OCI-LY1 (cell line): Measurements from ENCODE around the gene ADGRG4.

Source experiments
- H2AFZ ChIP-seq: fragments of 200-600 bp; sonication (generic), shearing (Covaris generic); 2 replicates; pipeline ENCODE4 v1.6.0; 2014; ENCODE audit warnings: antibody characterized with exemption, mild to moderate bottlenecking, low read length
- H3F3A ChIP-seq: fragments of 200-600 bp; sonication (generic), shearing (Covaris generic); 2 replicates; pipeline ENCODE4 v1.6.0; 2014; ENCODE audit warnings: mild to moderate bottlenecking, antibody characterized with exemption, low read length, moderate library complexity; ENCODE audit not compliant: insufficient read depth
- H3K27ac ChIP-seq: fragments of 200-600 bp; sonication (generic); 2 replicates; pipeline ENCODE4 v1.5.1; 2014; ENCODE audit warnings: low read length, mixed run types, mild to moderate bottlenecking, low read depth; ENCODE audit not compliant: poor library complexity, severe bottlenecking
- H3K27me3 ChIP-seq: fragments of 200-600 bp; sonication (generic); 2 replicates; pipeline ENCODE4 v1.6.0; 2014; ENCODE audit warnings: antibody characterized with exemption, mild to moderate bottlenecking, low read length, moderate library complexity; ENCODE audit not compliant: insufficient read depth
- H3K36me3 ChIP-seq: fragments of 200-600 bp; sonication (generic); 2 replicates; pipeline ENCODE4 v1.6.1; 2014; ENCODE audit warnings: mild to moderate bottlenecking, antibody characterized with exemption, low read length, moderate library complexity, mixed read lengths; ENCODE audit not compliant: insufficient read depth
- H3K4me1 ChIP-seq: fragments of 200-600 bp; sonication (generic); 2 replicates; pipeline ENCODE4 v1.5.1; 2014; ENCODE audit warnings: mild to moderate bottlenecking, low read length, moderate library complexity; ENCODE audit not compliant: insufficient read depth, severe bottlenecking
- H3K4me2 ChIP-seq: fragments of 200-600 bp; sonication (generic), shearing (Covaris generic); 2 replicates; pipeline ENCODE4 v1.6.1; 2014; ENCODE audit warnings: low read length
- H3K4me3 ChIP-seq: fragments of 200-600 bp; sonication (generic); 2 replicates; pipeline ENCODE4 v1.5.1; 2014; ENCODE audit warnings: low read length, low read depth, mild to moderate bottlenecking, mixed read lengths; ENCODE audit not compliant: poor library complexity, severe bottlenecking
- H3K79me2 ChIP-seq: fragments of 200-600 bp; shearing (Covaris generic); 2 replicates; pipeline ENCODE4 v1.6.1; 2016; ENCODE audit warnings: mixed run types, low read length, mixed read lengths; ENCODE audit not compliant: insufficient read depth
- H3K9ac ChIP-seq: fragments of 200-600 bp; sonication (generic), shearing (Covaris generic); 2 replicates; pipeline ENCODE4 v1.6.1; 2014; ENCODE audit warnings: mild to moderate bottlenecking, low read length, mixed read lengths
- H3K9me2 ChIP-seq: fragments of 200-600 bp; sonication (generic), shearing (Covaris generic); 2 replicates; pipeline ENCODE4 v1.6.1; 2014; ENCODE audit warnings: low read depth, mild to moderate bottlenecking, low read length, mixed read lengths
- H3K9me3 ChIP-seq: fragments of 200-600 bp; shearing (Covaris generic); 2 replicates; pipeline ENCODE4 v1.6.1; 2014; ENCODE audit warnings: low read length, mixed read lengths
- H4K20me1 ChIP-seq: fragments of 200-600 bp; sonication (generic), shearing (Covaris generic); 2 replicates; pipeline ENCODE4 v1.6.0; 2016; ENCODE audit warnings: mild to moderate bottlenecking, low read length; ENCODE audit not compliant: insufficient read depth
- EZH2 ChIP-seq: fragments of 200-600 bp; sonication (generic), shearing (Covaris generic); IDR thresholded peaks from 2 replicates; pipeline ENCODE4 v1.8.0; 2017; ENCODE audit warnings: borderline replicate concordance, mixed run types, mild to moderate bottlenecking, antibody characterized with exemption, low read length, moderate library complexity, mixed read lengths
- TF ChIP-seq, protein P1 (sequence below): fragments of 200-600 bp; sonication (generic), shearing (Covaris generic); IDR thresholded peaks from 2 replicates; pipeline ENCODE4 v1.5.1; 2017; ENCODE audit warnings: mild to moderate bottlenecking, antibody characterized with exemption, low read length, moderate library complexity, mixed read lengths

Gene ADGRG4

DNA sequence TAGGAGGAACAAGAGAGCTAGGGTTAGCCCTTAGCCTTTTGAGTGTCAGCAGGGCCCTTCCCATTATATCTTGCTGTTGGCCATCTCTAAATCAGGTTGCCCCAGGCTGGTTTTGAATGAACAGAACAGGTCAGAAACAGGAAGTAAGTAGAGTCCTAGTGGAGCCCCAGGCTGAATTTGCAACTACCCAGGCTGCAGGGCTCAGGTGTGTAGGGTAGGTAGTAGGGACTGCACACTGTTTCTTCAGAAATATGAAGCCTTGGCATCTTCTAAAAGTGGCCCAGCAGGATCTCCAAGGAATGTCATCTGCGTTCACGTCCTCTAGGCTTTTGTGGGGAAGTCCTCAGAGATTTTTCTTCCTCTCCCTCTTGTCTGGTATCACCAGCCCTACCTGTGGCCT lies 90.2 kb downstream of the ADGRG4 start:
- Histone ChIP-seq H3K27ac (no peak overlapping the region), H3K4me3 (no peak overlapping the region), H3K36me3 (no peaks in the 10 kb centered on the region), H4K20me1 (no peaks in the 10 kb centered on the region), H3K9me3 (no peaks in the 10 kb centered on the region), H2AFZ (no peak overlapping the region), H3K9me2 (no peaks in the 10 kb centered on the region), H3K4me2 (no peak overlapping the region), H3K27me3 (no peaks in the 10 kb centered on the region), H3K9ac (no peak overlapping the region), H3K4me1 (no peaks in the 10 kb centered on the region), H3F3A (no peaks in the 10 kb centered on the region), H3K79me2 (no peaks in the 10 kb centered on the region)
- TF ChIP-seq EZH2 = no peak
- TF ChIP-seq, protein P1, sequence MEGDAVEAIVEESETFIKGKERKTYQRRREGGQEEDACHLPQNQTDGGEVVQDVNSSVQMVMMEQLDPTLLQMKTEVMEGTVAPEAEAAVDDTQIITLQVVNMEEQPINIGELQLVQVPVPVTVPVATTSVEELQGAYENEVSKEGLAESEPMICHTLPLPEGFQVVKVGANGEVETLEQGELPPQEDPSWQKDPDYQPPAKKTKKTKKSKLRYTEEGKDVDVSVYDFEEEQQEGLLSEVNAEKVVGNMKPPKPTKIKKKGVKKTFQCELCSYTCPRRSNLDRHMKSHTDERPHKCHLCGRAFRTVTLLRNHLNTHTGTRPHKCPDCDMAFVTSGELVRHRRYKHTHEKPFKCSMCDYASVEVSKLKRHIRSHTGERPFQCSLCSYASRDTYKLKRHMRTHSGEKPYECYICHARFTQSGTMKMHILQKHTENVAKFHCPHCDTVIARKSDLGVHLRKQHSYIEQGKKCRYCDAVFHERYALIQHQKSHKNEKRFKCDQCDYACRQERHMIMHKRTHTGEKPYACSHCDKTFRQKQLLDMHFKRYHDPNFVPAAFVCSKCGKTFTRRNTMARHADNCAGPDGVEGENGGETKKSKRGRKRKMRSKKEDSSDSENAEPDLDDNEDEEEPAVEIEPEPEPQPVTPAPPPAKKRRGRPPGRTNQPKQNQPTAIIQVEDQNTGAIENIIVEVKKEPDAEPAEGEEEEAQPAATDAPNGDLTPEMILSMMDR = no peak

DNA sequence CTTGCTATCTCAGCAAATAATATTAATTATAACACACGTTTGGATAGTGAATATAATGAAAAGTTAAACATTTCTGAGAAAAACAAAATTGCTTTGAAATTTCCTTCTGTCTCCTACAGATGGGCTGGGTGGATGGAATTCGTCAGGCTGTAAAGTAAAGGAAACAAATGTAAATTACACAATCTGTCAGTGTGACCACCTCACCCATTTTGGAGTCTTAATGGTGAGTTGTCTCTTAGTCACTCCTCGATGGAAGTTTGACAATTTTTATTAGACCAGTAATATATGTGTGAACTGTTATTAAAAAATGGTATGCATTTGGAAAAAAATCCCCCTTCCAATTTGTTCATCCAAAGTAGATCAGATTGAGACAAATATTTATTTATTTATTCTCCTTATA lies 94.5 kb downstream of the ADGRG4 start:
- H3K4me2 ChIP-seq = no peak overlapping the region
- no peak overlapping the region for H3K27ac ChIP-seq
- no peaks in the 10 kb centered on the region for H3K9me3 ChIP-seq
- H2AFZ ChIP-seq = no peak overlapping the region
- H3F3A ChIP-seq = no peaks in the 10 kb centered on the region
- H3K4me1 ChIP-seq = no peaks in the 10 kb centered on the region
- H3K4me3 ChIP-seq = no peak overlapping the region
- H3K79me2 ChIP-seq = no peaks in the 10 kb centered on the region
- no peaks in the 10 kb centered on the region for H3K27me3 ChIP-seq
- H4K20me1 ChIP-seq = no peaks in the 10 kb centered on the region
- no peaks in the 10 kb centered on the region for H3K36me3 ChIP-seq
- TF ChIP-seq, protein P1 = no peak
- no peak for TF ChIP-seq EZH2
- H3K9ac ChIP-seq = no peak overlapping the region
- H3K9me2 ChIP-seq = no peaks in the 10 kb centered on the region

DNA sequence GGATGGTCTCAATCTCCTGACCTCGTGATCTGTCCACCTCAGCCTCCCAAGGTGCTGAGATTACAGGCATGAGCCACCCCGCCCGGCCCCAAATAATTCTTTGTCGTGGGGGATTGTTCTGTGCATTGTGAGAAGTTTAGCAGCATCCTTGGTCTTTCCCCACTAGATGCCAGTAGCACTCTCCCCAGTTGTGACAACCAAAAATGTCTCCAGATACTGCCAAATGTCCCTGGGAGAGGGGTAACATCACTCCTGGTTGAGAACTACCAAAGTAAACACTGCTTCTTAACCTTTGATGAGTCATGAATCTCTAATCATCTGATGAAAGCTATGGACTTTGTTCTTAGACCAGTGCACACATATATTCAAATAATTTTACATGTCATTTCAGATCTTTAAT lies 96.2 kb downstream of the ADGRG4 start:
- Histone ChIP-seq H3K9me3 (no peaks in the 10 kb centered on the region), H3F3A (no peaks in the 10 kb centered on the region), H4K20me1 (no peaks in the 10 kb centered on the region), H3K4me3 (no peak overlapping the region), H3K27me3 (no peaks in the 10 kb centered on the region), H3K4me2 (no peak overlapping the region), H3K79me2 (no peaks in the 10 kb centered on the region), H3K4me1 (no peaks in the 10 kb centered on the region), H3K27ac (no peak overlapping the region), H3K36me3 (no peaks in the 10 kb centered on the region), H2AFZ (no peak overlapping the region), H3K9me2 (no peaks in the 10 kb centered on the region), H3K9ac (no peak overlapping the region)
- no peak for TF ChIP-seq EZH2
- TF ChIP-seq, protein P1 = no peak
